DMS53 (cell line): Measurements from ENCODE around the gene C22orf39.

ENCODE experiments used
- DNase-seq: peaks from one replicate; lab custom pipeline; 2025; lab: John Stamatoyannopoulos, UW

The C22orf39 gene, protein sequence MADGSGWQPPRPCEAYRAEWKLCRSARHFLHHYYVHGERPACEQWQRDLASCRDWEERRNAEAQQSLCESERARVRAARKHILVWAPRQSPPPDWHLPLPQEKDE

DNA sequence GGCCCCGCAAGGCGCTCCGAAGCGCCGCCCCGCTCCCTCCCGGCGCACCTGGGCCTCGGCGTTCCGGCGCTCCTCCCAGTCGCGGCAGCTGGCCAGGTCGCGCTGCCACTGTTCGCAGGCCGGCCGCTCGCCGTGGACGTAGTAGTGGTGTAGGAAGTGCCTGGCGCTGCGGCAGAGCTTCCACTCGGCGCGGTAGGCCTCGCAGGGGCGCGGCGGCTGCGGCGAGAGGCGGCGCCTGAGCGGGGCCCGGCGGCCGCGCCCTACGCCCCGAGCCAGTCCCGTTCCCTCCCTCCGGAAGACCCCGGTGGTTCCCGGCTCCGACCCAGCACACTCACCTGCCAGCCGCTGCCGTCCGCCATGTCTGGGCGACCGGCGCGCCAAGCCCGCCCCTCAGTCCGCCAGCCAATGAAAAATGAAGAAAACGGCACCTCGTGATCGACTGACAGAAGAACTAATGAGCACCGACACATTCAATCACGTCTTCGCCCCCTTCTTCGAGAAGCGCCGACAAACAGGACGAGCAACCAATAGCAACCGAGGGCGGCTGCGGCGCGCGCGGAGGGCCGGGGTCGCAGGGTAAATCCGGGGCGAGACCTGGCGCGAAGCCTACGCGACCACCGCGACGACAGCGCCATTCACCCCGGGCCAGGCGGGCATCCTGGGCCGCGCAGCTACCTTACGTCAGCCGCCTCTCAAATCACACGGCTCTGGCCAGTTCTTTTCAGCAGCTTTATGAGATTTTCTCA, at the start of gene C22orf39:
C22orf39 (minus strand) TSS at position 382 of the 746 bp plus-strand sequence; CDS start at position 359, 23 bp downstream.
- peak; percentile 83 for DNase-seq

DNA sequence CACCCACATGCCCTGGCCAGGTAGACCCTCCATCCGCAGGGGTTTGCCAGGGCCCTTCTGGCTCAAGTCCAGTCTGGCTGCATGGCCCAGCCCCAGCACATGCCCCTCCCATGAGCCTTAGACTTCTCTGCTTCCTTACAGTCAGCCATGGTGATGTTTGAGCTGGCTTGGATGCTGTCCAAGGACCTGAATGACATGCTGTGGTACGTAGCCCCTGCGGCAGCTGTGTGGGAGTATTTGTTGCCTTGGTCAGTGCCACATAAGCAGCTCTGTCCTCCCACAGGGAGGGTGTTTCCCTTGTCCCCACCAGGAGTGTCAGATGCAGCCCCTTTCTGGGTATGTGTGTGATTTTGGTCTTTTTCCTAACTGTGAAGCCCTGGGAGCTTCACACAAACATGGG, 49.7 kb upstream of the C22orf39 start:
- DNase-seq, result no peak

DNA sequence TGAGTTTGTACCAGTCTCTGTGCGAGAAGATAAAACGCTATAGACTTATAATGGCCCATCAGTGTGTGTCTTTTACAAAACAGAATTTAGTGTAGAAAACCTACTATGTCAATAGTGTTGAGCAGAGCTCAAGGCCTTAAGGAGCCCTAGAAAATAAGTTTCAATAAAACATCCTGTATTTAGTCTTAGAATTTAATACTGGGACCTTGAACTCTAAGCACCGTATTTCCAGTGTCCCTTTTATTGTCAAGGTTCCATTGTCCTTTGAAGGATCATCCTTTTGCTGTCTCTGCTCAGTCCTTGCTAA, 48.8 kb upstream of the C22orf39 start:
- no peak for DNase-seq

DNA sequence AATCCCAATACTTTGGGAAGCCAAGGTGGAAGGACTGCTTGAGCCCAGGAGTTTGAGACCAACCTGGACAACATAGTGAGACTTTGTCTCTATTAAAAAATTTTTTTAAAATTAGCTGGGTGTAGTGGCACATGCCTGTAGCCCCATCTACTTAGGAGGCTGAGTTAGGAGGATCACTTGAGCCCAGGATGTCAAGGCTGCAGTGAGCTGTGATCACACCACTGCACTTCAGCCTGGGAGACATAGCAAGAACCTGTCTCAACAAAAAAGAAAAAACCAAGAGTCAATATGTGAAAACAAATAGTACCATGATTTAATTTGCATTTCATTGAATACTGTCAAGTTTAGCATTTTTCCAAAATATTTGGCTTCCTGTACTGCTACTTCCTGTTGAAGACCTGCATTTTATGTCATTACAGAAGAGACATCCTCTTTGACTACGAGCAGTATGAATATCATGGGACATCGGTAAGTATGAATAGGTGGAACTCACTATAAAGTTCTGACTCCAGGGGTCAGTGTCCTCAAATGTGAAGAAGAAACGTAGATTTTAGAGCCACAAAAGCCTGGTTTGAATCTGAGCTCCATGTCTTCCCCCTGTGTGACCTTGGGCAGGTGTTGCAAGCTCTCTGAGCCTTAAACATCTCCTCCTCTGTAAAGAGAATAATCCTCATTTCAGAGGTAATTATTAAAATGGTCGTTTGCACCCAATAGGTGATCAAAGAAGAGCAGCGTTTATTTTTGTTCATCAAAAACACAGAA, 48.2 kb upstream of the C22orf39 start:
- peak; percentile 27 for DNase-seq

DNA sequence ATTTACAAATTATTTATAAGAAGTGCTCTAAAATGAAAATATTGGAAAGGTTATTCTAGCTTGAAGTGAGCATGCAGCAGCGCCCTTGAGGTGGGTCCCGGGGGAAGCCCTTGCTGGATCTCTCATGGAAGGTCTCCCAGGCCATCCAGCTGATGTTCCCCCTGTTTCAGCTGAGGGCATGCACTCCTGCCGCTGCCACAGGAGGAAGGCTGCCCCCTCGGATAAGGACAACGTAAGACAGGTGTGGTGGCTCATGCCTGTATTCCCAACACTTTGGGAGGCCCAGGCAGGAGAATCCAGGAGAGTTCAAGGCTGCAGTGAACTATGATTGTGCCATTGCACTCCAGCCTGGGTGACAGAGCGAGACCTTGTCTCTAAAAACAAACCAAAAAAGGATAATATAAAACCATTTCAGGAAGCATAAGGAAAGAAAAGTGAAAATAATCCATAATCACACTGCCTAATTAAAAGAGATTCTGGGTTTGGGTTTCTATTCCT, 47.2 kb upstream of the C22orf39 start:
- DNase-seq, result no peak

DNA sequence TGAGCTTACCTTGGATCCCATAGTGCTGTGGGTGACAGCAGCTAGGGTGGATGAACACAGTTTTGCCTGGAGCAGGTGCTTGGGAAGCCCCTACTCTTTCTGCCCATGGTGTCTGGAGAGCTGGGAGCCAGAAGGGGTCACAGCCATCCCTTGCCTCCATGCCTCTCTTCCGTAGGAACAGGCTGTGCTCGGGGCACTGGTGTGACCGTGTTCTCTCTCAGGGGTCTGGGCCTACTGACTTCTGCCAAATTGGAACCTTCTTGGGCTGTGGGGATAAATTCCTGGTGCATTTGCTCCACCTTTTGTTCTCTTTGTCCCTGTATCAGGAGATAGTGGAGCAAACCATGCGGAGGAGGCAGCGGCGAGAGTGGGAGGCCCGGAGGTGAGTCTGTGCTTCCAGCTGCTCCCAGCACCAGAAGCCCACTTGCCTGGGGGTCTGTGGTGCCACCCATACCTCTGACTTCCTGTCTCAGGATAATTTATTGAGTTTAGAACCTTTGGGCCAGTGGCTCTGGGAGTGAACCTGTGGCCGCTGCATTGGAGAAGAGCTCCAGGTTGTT, 46.6 kb upstream of the C22orf39 start:
- DNase-seq, result no peak

DNA sequence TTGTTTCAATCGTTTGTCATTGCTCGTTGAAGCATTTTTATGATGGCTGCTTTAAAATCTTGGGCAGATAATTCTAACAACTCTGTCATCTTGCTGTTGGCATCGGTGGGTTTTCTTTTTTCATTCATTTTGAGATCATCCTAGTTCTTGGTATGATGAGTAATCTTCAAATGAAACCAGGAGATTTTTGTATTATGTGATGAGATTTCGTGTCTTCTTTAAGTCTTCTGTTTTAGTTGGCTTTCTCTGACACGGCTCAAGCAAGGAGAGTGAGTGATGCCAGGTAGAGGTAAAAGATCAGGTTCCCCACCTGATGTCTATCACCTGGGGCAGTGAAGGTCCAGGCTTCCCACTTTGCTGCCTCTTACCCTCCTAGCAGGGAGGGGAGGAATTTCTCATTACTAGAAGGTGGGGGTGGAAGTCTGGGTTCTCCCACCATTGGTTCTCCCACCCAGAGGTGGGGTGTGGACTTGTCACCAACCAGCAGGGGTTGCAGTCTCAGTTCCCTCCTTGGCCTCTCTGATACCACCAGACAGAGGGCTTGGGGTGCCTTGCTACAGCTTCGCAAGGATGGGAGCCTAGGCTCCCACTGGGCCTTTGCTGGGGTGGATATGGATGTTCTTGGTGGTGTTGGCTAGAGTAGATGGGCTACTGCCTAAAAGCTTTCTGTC, 45.1 kb upstream of the C22orf39 start:
- DNase-seq, result no peak

DNA sequence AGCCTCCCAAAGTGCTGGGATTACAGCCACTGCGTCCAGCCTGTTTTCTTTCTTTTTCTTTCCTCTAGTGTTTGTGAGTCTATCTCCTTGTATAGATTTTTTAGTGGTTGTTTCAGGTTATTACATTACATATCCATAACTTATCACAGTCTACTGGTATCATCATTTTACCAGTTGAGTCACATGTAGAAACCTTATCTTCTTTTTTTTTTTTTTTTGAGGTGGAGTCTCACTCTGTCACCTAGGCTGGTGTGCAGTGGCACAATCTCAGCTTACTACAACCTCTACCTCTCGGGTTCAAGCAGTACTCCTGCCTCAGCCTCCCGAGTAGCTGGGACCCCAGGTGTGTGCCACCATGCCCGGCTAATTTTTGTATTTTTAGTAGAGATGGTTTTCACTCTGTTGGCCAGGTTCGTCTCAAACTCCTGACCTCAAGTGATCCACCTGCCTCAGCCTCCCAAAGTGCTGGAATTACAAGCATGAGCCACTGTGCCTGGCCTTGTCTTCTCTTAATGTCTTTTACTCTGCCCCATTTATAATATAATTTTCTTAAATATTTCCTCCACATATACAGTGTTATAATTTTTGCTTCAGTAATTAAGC, 43.2 kb upstream of the C22orf39 start:
- DNase-seq, result no peak

DNA sequence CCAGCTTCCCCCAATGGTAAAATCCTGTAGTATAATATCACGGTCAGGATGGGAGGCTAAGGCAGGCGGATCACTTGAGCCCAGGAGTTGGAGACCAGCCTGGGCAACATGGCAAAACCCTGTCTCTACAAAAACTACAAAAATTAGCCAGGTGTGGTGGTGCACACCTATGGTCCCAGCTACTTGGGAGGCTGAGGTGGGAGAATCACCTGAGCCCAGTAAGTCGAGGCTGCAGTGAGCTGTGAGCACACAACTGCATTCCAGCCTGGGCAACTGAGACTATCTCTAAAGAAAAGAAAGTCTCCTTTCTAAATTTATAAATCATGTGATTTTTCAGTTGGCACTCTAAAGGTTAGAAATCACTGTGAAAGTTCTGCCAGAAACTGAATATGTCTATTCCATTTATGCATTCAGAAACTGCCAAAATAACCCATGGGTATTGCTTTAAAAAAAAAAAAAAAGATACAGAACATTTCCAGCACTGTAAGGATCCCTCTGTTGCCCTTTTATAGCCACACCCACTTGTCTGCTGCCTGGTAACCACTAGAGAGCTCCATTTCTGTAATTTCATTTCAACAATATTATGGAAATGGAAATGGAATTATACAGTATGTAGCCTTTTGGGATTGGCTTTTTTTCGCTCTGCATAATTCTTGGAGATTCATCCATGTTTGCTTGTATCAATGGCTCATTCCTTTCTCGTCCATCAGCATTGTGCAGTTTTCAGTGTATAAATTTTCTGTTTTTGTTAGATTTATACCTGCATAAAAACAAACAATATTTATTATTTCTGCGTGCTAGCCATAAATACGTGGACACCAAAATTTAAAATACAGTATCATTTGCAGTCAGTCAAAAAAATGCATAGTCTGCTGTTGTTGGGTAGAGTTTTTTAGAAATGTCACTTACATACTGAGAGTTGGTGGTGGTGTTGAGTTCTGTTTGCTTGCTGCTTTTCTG, 41.7 kb upstream of the C22orf39 start:
- DNase-seq, result peak; percentile 5

DNA sequence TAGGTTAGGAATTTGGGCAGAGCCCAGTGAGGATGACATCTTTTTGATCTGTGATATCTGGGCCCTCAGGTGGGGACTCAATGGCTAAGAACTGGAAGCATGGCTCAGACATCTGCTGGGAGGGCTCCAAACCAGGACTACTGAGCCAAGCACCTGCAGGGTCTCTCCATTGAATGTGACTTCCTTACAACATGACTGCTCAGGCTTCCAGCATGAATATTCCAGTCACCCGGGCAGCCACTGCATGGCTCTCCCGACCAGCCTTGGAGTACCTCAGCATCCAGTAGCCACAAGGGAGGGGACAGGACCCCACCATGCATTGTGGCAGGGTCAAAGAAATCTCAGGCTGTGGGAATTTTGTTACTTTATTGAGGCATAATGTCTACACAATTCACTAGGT, 40.8 kb upstream of the C22orf39 start:
- no peak for DNase-seq

DNA sequence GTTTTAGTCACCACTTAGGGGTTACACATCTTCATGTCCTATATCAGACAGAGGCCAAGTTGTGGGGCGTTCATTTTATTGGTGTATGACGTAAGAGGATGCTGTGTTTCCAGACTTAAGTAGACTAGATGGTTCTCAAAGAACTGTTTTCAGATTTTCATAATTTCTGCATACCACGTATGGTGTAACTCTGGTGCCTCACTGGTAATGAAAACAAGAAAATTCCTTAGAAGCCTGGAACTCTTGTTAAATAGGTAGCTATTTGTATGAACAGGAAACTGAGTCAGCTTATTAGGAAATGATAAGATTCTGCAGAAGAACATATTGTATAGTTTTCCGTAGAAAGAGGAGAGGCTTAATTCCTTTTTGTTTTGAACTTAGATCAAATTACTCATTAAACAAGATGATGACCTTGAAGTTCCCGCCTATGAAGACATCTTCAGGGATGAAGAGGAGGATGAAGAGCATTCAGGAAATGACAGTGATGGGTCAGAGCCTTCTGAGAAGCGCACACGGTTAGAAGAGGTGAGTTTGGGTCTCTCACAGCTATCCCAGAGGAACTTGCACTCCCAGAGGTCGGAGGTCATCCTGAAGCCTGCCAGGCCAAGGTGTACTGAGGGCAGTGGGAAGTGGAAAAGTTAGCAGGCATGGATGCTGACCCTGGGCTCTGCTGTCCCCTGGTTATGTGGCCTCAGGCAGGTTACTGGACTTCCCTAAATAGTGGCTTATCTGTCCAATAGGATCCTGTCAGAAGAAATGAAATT, 36.2 kb upstream of the C22orf39 start:
- no peak for DNase-seq

DNA sequence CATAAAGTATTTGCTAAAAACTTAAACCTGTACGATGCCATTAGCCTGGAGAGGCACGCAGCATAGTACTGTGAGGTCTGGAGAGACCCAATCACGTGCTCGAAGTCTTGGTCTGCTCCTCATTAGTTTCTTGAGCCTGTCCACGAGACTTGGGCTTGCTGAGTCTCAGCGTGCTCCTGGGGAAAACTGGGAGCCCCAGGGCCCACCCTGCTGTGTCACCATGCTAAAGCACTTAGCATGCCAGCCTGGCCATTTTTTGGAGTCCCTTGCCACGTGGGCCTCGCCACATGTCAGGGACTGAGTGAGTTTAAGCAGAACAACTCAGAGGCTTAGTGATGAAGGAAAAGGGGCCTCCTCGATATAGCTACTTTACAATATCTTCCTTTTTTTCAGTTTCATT, 34.8 kb upstream of the C22orf39 start:
- DNase-seq, result no peak

DNA sequence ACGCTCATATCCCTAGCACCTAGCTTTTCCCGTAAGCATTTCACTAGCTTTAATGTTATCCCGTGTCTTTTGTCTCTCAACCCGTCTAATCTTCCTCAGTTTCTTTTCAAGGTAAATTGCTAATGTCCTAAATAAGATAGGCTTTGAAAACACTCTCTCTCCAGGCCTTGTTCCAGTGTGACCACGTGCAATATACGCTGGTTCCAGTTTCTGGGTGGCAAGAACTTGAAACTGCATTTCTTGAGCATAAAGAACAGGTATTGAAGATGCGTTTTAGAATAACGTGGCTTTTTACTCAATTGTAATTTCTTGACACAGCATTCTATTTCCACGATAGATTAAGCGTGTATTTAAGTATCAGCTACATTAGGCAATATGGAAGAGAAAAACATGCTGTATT, 33.3 kb upstream of the C22orf39 start:
- DNase-seq, result no peak

DNA sequence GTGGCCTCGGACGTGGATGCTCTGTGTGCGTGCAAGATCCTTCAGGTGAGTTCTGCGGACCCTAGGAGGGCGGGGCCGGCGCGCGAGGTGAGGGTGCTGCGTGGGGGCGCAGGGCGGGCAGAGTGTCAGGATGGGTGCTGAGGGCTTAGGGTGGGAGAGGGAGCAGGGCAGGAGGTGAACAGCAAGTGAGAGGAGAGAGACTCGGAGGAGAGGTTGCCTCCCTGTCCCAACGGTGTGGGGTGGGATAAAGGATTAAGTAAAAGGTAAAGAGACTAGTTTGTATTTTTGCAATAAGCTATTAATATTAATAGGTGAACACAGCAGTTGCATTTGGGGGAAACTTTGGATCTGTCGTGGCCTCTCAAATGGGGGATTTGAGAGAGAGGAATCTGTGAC, 32.7 kb upstream of the C22orf39 start:
- DNase-seq, result peak; percentile 8

DNA sequence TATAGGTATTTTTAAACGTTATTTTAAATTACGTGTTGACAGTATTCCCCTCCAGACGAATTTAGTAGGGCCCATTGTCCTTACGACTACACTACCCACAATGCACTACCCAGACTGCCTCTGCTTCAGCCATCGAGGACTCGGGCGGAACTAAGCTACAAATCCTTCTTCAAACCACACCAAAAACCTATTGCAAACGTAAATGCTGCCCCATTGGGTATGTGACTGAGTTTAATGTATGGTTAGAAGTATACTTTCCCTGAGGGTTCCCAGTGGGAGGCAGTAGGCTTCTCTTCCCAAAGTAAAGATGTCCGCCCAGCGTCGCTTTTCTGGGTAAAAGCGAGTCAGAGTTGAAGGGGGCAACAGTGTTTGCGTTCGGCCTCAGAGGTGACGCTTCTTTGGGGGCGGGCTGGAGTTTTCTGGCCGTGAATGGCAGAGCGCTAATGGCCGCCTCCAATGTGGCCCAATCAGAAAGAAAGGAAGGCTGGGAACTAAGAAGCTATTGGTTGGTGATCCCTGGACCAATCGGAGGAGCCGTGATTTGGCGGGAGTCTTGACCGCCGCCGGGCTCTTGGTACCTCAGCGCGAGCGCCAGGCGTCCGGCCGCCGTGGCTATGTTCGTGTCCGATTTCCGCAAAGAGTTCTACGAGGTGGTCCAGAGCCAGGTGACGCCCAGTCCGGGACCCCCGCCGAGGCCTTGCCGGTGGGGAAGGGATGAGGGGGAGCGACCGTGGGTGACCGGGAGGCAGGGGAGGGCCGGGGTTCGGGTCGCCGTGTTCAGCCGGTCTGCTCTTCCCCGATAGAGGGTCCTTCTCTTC, 32.1 kb upstream of the C22orf39 start, which contains the start of gene CDC45:
CDC45 (plus strand) TSS at position 566 of the 818 bp plus-strand sequence; CDS start at position 615, 49 bp downstream.
- peak; percentile 92 for DNase-seq

DNA sequence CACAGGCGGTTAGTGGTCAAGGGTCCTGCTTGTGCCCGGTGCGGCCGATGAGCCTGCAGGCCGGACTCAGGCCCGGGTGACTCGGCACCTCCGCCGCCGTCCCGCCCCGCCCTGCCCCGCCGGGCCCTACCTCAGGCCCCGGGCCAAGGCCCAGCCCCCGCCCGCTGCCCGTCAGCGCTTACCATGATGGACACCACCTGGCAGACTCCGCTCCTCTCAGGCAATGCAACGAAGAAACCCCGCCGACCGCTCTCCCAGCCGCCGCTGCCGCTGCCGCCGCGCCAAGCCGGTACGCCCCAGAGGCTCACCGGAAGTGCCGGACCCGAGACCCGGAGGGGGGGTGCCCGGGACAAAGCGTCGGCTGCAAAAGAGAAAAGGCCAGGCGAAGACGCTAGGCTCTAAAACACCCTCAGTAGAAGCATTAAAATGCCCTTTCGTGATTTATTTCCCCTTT, 31.4 kb upstream of the C22orf39 start, which contains the start of gene UFD1:
UFD1 (minus strand) TSS at position 293 of the 454 bp plus-strand sequence; CDS start at position 185, 108 bp downstream.
- DNase-seq, result peak; percentile 74

DNA sequence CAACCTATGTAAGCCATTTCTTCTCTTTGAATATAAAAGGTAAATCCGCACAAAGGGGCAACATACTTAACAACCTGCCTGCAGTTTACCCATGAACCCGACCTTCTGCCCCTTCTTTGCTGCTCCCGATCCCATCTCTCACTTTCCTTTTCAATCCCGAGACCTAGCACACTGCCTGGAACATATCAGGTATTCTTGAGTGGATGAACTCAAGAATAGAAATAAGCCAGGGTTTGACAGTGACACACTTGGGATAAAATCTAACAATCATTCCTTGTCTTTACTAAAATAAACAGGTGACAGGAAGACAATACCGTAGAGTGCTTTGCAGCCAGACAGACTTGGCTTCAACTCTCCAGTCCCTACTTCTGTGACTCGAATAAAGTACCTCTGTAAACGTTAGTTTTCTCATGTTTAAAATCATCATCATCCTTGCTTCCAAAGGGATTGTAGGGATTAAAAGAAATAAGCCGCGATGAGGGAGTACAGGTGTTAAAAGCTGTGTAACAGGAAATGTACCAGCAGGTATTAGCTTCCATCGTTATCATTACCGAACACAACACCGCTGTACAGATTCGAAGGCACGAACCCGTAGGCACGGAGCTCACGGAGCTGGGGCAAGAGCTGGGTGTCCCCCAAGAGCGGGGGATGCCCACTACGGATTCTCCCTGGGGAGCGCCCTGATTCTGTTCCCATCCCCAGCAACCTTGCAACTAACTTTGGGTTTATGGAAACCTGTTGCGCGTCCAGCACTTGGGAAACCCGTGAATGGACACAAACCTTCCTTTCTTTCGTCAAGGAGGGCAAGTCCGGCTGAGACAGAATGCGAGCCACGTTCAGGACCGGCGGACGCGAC, 30.8 kb upstream of the C22orf39 start:
- peak; percentile 21 for DNase-seq
